Measurements from ENCODE around the gene CASP3. TPM values are rescaled to one million over a fixed set of nuclear protein-coding genes. Genes with fewer than 3 reads are reported as not detected.
"Not testable (repeated sequence)": the region's sequence is repeated elsewhere in the genome, so short reads cannot be mapped to it uniquely, and the experiment has no call there.

CASP3 gene
- total RNA-seq, 1 donor from 2014 or later: 31.5 TPM

GRCh38 chr4:184598753-184599491 is 50.3 kb downstream of the CASP3 start:
- DNase-seq (ENCODE audit: low spot score): no peak
- Mint-ChIP-seq H3K36me3 (ENCODE audit: low read depth) (peaks cover 3% of the 10 kb centered on the region), H3K4me3 (ENCODE audit: unreplicated experiment) (no peak overlapping the region), H3K27me3 (ENCODE audit: low read depth) (peaks cover 3% of the 10 kb centered on the region), H3K27ac (ENCODE audit: unreplicated experiment) (no peak overlapping the region), H3K9me3 (ENCODE audit: low read depth) (peaks cover 10% of the 10 kb centered on the region), H3K4me1 (ENCODE audit: low read depth) (peaks cover 14% of the 10 kb centered on the region)
- no peak for TF ChIP-seq CTCF (IDR thresholded peaks at IDR 0.05)

GRCh38 chr4:184596617-184597185 is 52.5 kb downstream of the CASP3 start:
- Mint-ChIP-seq H3K36me3 (ENCODE audit: low read depth) (no peaks in the 10 kb centered on the region), H3K4me1 (ENCODE audit: low read depth) (peaks cover 14% of the 10 kb centered on the region), H3K27me3 (ENCODE audit: low read depth) (no peaks in the 10 kb centered on the region), H3K27ac (ENCODE audit: unreplicated experiment) (no peak overlapping the region), H3K4me3 (ENCODE audit: unreplicated experiment) (no peak overlapping the region), H3K9me3 (ENCODE audit: low read depth) (no peaks in the 10 kb centered on the region)
- no peak for TF ChIP-seq CTCF (IDR thresholded peaks at IDR 0.05)
- DNase-seq (ENCODE audit: low spot score): no peak

- DNase-seq (ENCODE audit: low spot score): no peak
- Mint-ChIP-seq H3K36me3 (ENCODE audit: low read depth) (no peaks in the 10 kb centered on the region), H3K4me3 (ENCODE audit: unreplicated experiment) (no peak overlapping the region), H3K9me3 (ENCODE audit: low read depth) (no peaks in the 10 kb centered on the region), H3K27ac (ENCODE audit: unreplicated experiment) (no peak overlapping the region), H3K27me3 (ENCODE audit: low read depth) (no peaks in the 10 kb centered on the region), H3K4me1 (ENCODE audit: low read depth) (peaks cover 14% of the 10 kb centered on the region)
- TF ChIP-seq CTCF (IDR thresholded peaks at IDR 0.05): no peak
Observed at GRCh38 chr4:184596044-184596616, 53.1 kb downstream of the CASP3 start.

- H3K36me3 Mint-ChIP-seq (ENCODE audit: low read depth): no peaks in the 10 kb centered on the region
- H3K9me3 Mint-ChIP-seq (ENCODE audit: low read depth): no peaks in the 10 kb centered on the region
- no peaks in the 10 kb centered on the region for H3K27me3 Mint-ChIP-seq (ENCODE audit: low read depth)
- no peak for DNase-seq (ENCODE audit: low spot score)
- peaks cover 14% of the 10 kb centered on the region for H3K4me1 Mint-ChIP-seq (ENCODE audit: low read depth)
- no peak for TF ChIP-seq CTCF (IDR thresholded peaks at IDR 0.05)
- H3K4me3 Mint-ChIP-seq (ENCODE audit: unreplicated experiment): no peak overlapping the region
- H3K27ac Mint-ChIP-seq (ENCODE audit: unreplicated experiment): no peak overlapping the region
Observed at GRCh38 chr4:184595430-184595829, 53.8 kb downstream of the CASP3 start.

- Mint-ChIP-seq H3K9me3 (ENCODE audit: low read depth) (no peaks in the 10 kb centered on the region), H3K4me1 (ENCODE audit: low read depth) (no peaks in the 10 kb centered on the region), H3K27ac (ENCODE audit: unreplicated experiment) (no peak overlapping the region), H3K4me3 (ENCODE audit: unreplicated experiment) (no peak overlapping the region), H3K36me3 (ENCODE audit: low read depth) (no peaks in the 10 kb centered on the region), H3K27me3 (ENCODE audit: low read depth) (no peaks in the 10 kb centered on the region)
- no peak for DNase-seq (ENCODE audit: low spot score)
- TF ChIP-seq CTCF (IDR thresholded peaks at IDR 0.05): no peak
Observed at GRCh38 chr4:184593461-184593860, 55.8 kb downstream of the CASP3 start.

GRCh38 chr4:184591747-184592270 is 57.4 kb downstream of the CASP3 start:
- H3K27me3 Mint-ChIP-seq (ENCODE audit: low read depth): not testable (repeated sequence)

More at GRCh38 chr4:184591747-184592270, 57.4 kb downstream of the CASP3 start:
- H3K36me3 Mint-ChIP-seq (ENCODE audit: low read depth); DNase-seq (ENCODE audit: low spot score); H3K4me1 Mint-ChIP-seq (ENCODE audit: low read depth); H3K27ac Mint-ChIP-seq (ENCODE audit: unreplicated experiment); H3K9me3 Mint-ChIP-seq (ENCODE audit: low read depth); H3K4me3 Mint-ChIP-seq (ENCODE audit: unreplicated experiment): not testable (repeated sequence)
